Astrocyte of the cerebellum (primary cell): ENCODE data around the gene RNF224.
A peak's percentile ranks its signal among the peaks of the same experiment; 100 is the strongest.
"Not testable (repeated sequence)": the region's sequence is repeated elsewhere in the genome, so short reads cannot be mapped to it uniquely, and the experiment has no call there.

ENCODE experiments used
- DNase-seq: peaks from one replicate; pipeline ENCODE4 v3.0.0-alpha.2; 2011; ENCODE audit warnings: low read depth
- H3K4me3 ChIP-seq: 2 replicates; pipeline ENCODE4 v1.5.1; 2011; ENCODE audit warnings: mild to moderate bottlenecking, low read depth, low read length, moderate library complexity
- in situ Hi-C: cut with HindIII; loops from 2 replicates; pipeline ENCODE4 v1.10.0; 2017; ENCODE audit warnings: low sequenced_read_pairs
- TF ChIP-seq, protein P1 (sequence below): IDR thresholded peaks from 2 replicates; pipeline ENCODE4 v1.5.1; 2012; ENCODE audit warnings: low read length, low read depth, moderate library complexity, mild to moderate bottlenecking; ENCODE audit errors: missing control alignments

RNF224 gene

DNA sequence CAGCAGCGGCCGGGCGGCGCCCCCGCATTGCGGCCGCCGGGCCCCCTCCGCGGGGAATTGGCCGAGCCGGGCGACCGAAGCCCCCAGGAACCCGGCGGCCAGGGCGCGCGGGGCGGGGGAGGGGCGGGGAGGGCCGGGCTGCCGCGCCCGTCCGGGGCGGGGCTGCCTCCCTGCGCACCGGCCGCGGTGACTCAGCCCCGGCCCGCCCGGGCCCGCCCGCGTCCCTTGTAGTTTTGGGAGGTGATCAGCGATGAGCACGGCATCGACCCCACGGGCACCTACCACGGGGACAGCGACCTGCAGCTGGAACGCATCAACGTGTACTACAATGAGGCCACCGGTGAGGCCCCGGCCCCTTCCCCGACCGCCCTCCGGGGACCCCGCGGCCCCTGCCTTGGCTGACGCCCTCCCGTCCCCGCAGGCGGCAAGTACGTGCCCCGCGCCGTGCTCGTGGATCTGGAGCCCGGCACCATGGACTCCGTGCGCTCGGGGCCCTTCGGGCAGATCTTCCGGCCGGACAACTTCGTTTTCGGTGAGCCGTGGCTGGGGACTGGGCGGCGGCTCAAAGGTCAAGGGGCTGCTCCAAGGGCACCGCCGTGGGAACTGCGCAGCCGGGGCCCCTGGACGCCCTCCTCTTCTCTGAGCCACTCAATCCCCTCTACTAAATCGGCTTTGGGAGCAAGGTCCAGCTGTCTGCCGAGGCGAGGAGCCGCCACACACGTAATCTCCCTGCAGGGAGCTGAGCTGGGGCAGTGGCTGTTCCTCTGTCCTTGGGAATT, 14.4 kb downstream of the RNF224 start:
- TF ChIP-seq, protein P1, sequence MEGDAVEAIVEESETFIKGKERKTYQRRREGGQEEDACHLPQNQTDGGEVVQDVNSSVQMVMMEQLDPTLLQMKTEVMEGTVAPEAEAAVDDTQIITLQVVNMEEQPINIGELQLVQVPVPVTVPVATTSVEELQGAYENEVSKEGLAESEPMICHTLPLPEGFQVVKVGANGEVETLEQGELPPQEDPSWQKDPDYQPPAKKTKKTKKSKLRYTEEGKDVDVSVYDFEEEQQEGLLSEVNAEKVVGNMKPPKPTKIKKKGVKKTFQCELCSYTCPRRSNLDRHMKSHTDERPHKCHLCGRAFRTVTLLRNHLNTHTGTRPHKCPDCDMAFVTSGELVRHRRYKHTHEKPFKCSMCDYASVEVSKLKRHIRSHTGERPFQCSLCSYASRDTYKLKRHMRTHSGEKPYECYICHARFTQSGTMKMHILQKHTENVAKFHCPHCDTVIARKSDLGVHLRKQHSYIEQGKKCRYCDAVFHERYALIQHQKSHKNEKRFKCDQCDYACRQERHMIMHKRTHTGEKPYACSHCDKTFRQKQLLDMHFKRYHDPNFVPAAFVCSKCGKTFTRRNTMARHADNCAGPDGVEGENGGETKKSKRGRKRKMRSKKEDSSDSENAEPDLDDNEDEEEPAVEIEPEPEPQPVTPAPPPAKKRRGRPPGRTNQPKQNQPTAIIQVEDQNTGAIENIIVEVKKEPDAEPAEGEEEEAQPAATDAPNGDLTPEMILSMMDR, result no peak
- no peak for DNase-seq
- in situ Hi-C loops, result no loop called here
- H3K4me3 ChIP-seq, result peak overlapping the region; percentile 86

DNA sequence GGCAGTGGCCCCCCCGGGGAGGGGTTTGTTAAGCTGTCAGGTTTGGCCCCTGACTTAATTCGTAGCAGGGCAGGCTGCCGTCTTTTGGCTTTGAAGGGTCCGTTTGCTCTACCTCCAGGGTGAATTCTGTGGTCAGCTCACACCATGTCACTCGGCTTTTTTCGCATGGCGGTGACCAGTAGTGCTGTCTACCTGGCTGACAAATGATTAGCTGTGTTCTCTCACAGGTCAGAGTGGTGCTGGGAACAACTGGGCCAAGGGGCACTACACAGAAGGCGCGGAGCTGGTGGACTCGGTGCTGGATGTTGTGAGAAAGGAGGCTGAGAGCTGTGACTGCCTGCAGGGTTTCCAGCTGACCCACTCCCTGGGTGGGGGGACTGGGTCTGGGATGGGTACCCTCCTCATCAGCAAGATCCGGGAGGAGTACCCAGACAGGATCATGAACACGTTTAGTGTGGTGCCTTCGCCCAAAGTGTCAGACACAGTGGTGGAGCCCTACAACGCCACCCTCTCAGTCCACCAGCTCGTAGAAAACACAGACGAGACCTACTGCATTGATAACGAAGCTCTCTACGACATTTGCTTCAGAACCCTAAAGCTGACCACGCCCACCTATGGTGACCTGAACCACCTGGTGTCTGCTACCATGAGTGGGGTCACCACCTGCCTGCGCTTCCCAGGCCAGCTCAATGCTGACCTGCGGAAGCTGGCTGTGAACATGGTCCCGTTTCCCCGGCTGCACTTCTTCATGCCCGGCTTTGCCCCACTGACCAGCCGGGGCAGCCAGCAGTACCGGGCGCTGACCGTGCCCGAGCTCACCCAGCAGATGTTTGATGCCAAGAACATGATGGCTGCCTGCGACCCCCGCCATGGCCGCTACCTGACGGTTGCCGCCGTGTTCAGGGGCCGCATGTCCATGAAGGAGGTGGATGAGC, 15.2 kb downstream of the RNF224 start:
- in situ Hi-C loops, result no loop called here
- DNase-seq, result no peak
- TF ChIP-seq, protein P1, result no peak
- H3K4me3 ChIP-seq, result peak overlapping the region; percentile 86

DNA sequence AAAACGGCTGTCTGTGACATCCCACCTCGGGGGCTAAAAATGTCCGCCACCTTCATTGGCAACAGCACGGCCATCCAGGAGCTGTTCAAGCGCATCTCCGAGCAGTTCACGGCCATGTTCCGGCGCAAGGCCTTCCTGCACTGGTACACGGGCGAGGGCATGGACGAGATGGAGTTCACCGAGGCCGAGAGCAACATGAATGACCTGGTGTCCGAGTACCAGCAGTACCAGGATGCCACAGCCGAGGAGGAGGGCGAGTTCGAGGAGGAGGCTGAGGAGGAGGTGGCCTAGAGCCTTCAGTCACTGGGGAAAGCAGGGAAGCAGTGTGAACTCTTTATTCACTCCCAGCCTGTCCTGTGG, 15.9 kb downstream of the RNF224 start:
- in situ Hi-C loops, DNase-seq: not testable (repeated sequence)
- H3K4me3 ChIP-seq, result peak overlapping the region; percentile 86

DNA sequence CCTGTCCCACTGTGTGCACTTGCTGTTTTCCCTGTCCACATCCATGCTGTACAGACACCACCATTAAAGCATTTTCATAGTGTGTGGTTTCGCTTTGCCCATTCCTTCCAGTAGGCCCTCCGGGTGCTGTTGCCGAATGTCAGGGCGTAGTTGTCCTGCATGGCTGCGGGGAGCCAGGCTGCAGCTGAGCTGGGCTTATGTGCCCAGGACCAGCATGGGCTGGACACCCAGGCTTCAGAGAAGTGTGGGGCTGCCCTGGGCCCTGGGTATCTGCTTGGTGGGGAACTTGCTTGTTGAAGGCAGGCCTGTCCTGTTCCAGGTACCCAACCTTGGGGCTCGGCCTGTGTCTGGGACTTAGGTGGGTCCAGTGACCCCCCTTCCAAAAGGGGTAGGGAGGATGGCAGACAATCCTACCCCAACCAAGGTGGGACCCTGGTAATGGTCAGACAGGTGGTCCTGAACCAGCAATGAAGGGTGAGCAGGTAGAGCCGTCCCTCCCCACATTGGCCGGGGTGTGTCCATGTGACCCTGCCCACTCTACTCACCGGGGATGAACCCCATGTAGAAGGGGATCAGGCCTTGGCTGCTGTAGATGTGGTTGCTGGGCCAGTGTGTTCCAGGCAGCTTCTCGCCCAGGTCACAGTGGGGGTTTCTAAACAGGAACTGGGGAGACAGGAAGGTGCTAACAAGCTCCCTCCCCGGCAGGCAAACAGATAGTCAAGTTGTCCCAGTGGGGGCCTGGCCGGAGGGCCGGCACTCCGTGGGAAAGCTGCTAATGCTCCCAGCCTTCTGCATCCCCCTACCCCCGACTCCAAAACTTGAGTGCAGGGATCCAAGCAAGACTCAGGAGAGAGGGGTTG, 16.6 kb downstream of the RNF224 start:
- no peak for DNase-seq
- H3K4me3 ChIP-seq, result no peak overlapping the region
- in situ Hi-C loops, result no loop called here
- TF ChIP-seq, protein P1, result no peak

DNA sequence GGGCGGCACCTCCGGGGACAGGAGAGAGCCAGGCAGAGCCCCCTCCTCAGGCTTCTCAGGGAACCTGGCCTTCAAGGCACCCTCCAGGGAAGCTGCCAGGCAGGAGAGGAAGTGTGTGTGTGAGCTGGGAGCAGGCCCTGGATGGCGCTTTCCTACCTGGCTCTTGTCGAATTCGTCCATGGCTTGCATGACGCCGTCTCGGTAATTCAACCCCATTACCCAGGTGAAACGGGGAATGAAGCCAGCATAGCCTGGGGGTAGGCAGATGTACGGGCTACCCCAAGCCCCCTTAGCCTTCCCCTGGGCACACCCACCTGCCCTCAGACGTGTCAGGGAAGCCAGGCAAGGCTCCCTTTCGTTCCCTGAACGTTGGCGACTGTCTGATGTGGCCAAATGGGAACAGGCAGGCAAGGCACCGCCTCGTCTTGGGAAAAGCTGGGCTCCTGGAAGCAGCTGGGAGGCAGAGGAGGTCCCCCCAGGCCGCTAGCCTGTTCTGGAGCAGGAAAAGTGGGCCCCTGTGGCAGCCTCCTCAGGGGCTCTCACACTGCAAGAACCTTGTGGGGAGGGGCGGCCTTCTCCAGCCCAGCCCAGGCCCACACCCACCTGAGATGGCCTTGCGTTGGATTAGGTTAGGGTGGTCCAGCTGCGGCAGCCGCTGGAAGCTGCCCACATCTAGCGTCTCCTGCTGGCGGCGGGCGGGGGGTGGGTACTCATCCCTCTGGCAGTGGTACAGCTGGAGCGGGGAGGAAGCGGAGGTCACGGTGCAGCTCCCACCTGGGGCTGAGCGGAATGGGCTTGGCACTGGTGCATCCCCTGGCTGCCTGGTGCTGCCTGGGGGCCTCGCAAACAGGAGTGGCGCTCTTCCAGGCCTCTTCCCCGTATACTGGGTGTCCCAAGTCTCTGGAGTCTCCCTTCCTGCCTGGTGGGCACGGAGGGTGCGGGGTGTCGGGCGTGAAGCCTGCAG, 17.5 kb downstream of the RNF224 start:
- no peak overlapping the region for H3K4me3 ChIP-seq
- in situ Hi-C loops, result no loop called here
- TF ChIP-seq, protein P1, result no peak
- no peak for DNase-seq
